Kidney (tissue), 14 donors: ENCODE measurements around the gene ZDBF2. TPM values are rescaled to one million over a fixed set of nuclear protein-coding genes. Genes with fewer than 3 reads are reported as not detected.

Experiments used
- DNase-seq, 5 donors: peaks; one replicate each; pipeline ENCODE4 v3.0.0-alpha.2; 2013 to 2020
- FAIRE-seq: peaks from 2 replicates; lab custom pipeline; 2012; peaks lifted over from hg19 to GRCh38; lab: Jason Lieb, UNC
- H3K27ac ChIP-seq, 2 donors: one replicate each; pipeline ENCODE4 v1.7.0; 2013; ENCODE audit warnings: low read depth in 2 of 2, low read length in 2 of 2, inconsistent platforms in 1 of 2
- H3K27me3 ChIP-seq: one replicate; pipeline ENCODE4 v1.7.1; 2013; ENCODE audit warnings: low read length, inconsistent platforms; ENCODE audit not compliant: control insufficient read depth, insufficient read depth
- H3K36me3 ChIP-seq, 3 donors: one replicate each; pipeline versions ENCODE4 v1.7.0 to v1.7.1; 2013; ENCODE audit warnings: low read length in 3 of 3, control low read depth in 1 of 3, inconsistent platforms in 1 of 3; ENCODE audit not compliant: insufficient read depth in 3 of 3, control insufficient read depth in 2 of 3
- H3K4me1 ChIP-seq, 3 donors: one replicate each; pipeline versions ENCODE4 v1.7.0 to v1.7.1; 2013; ENCODE audit warnings: low read length in 3 of 3, inconsistent platforms in 1 of 3, low read depth in 1 of 3; ENCODE audit not compliant: control insufficient read depth in 2 of 3, insufficient read depth in 2 of 3
- H3K4me3 ChIP-seq, 3 donors: one replicate each; pipeline versions ENCODE4 v1.7.0 to v1.8.1; 2013; ENCODE audit warnings: low read length in 3 of 3, control low read depth in 1 of 3, inconsistent platforms in 1 of 3
- H3K9ac ChIP-seq, 3 donors: one replicate each; pipeline versions ENCODE4 v1.7.0 to v1.7.1; 2013; ENCODE audit warnings: low read length in 3 of 3, control low read depth in 1 of 3, inconsistent platforms in 1 of 3
- H3K9me3 ChIP-seq, 3 donors: one replicate each; pipeline versions ENCODE4 v1.7.0 to v1.7.1; 2013; ENCODE audit warnings: low read length in 3 of 3, control low read depth in 1 of 3, inconsistent platforms in 1 of 3; ENCODE audit not compliant: control insufficient read depth in 2 of 3, insufficient read depth in 1 of 3
- CTCF ChIP-seq: IDR thresholded peaks from 3 replicates; pipeline ENCODE4 v1.5.1; 2012; ENCODE audit warnings: mild to moderate bottlenecking, moderate library complexity, borderline replicate concordance; ENCODE audit not compliant: insufficient read depth; ENCODE audit errors: extremely low read depth
- intact Hi-C: fragments of 100-400 bp; cut with DNase I; formaldehyde crosslinking; loops from one replicate; pipeline ENCODE4 v1.11.1; 2022
- polyA plus RNA-seq: library from polyadenylated mRNA; stranded (reverse); fragments of 350-450 nt; fragmentation: Illumina TruSeq; extraction: RNeasy Lipid Tissue Mini Kit (QIAGEN cat#74804); gene quantifications from one replicate; pipeline ENCODE4 v1.2.3, GENCODE V29; 2014; ENCODE audit warnings: low read depth, low replicate concordance; ENCODE audit not compliant: insufficient read depth
- total RNA-seq: library from RNA; stranded (reverse); fragmentation: NEBNext Ultra II Directional; extraction: Animal tissue kit (Norgen Biotek cat#: 25700); gene quantifications from one replicate; pipeline ENCODE4 v1.2.1, GENCODE V29; 2021
- donor health status: control.
- donor health status: control.
- donor health status: control.
- donor health status: control.
- donor health status: control.
- donor health status: DM: yes; HTN: yes; CAD: no.
- donor health status: Normal renal cell carcinoma (clear cell type).

ZDBF2 gene
- total and polyA plus RNA-seq, 2 donors from 2014 or later, result 0.90 to 10.5 TPM

GRCh38 chr2:206229642-206230041 lies 44.8 kb upstream of the ZDBF2 start:
- no peak for DNase-seq
- no peaks in the 10 kb centered on the region for H3K27me3 ChIP-seq
- H3K4me1 ChIP-seq, result no peaks in the 10 kb centered on the region
- no peak overlapping the region for H3K4me3 ChIP-seq
- no peaks in the 10 kb centered on the region for H3K36me3 ChIP-seq
- H3K9me3 ChIP-seq, result no peaks in the 10 kb centered on the region
- H3K9ac ChIP-seq, result no peak overlapping the region
- no peak for FAIRE-seq
- intact Hi-C loops, result no loop called here
- TF ChIP-seq CTCF, result no peak
- no peak overlapping the region for H3K27ac ChIP-seq

- H3K9ac ChIP-seq, result no peak overlapping the region
- no peaks in the 10 kb centered on the region for H3K9me3 ChIP-seq
- no peak overlapping the region for H3K27ac ChIP-seq
- H3K27me3 ChIP-seq, result no peaks in the 10 kb centered on the region
- intact Hi-C loops, result no loop called here
- DNase-seq (no peak), FAIRE-seq (no peak)
- no peaks in the 10 kb centered on the region for H3K4me1 ChIP-seq
- no peaks in the 10 kb centered on the region for H3K36me3 ChIP-seq
- no peak for TF ChIP-seq CTCF
- H3K4me3 ChIP-seq, result no peak overlapping the region
Measured at GRCh38 chr2:206230060-206230762, 44.3 kb upstream of the ZDBF2 start.

- H3K9me3 ChIP-seq, result no peaks in the 10 kb centered on the region
- DNase-seq, result no peak
- no peak for FAIRE-seq
- intact Hi-C loops, result no loop called here
- H3K27me3 ChIP-seq, result no peaks in the 10 kb centered on the region
- H3K27ac ChIP-seq, result no peak overlapping the region
- H3K4me3 ChIP-seq, result no peak overlapping the region
- no peak overlapping the region for H3K9ac ChIP-seq
- H3K4me1 ChIP-seq, result no peaks in the 10 kb centered on the region
- TF ChIP-seq CTCF, result no peak
- no peaks in the 10 kb centered on the region for H3K36me3 ChIP-seq
Measured at GRCh38 chr2:206231669-206232286, 42.7 kb upstream of the ZDBF2 start.
